GM21526 (cell line): Measurements from ENCODE around the gene SLC16A9.

ENCODE experiments used
- ATAC-seq: cut with Tn5 transposase; IDR thresholded peaks from one replicate; pipeline ENCODE4 v1.9.1; 2021; ENCODE audit warnings: moderate library complexity; ENCODE audit not compliant: unreplicated experiment, low FRiP score

The SLC16A9 gene

DNA sequence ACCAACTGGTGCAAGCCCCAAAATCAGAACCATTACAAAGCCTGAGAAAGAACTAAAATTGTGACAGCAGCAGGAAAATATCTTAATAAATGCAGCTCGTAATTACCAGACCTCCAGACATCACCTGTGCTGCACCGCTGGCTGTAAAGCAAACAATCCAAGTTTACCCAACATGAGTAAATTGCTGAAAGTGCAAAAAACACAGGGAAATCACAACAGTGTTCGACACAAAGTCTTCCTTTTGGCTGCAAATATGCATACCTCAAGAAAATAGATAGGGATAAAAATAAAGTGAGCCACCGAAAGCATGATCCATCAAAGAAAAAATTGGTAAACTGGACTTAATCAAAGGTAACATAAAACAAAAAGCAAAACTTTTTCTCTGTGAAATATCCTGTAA is 101.7 kb downstream of the SLC16A9 start:
- no peak for ATAC-seq

DNA sequence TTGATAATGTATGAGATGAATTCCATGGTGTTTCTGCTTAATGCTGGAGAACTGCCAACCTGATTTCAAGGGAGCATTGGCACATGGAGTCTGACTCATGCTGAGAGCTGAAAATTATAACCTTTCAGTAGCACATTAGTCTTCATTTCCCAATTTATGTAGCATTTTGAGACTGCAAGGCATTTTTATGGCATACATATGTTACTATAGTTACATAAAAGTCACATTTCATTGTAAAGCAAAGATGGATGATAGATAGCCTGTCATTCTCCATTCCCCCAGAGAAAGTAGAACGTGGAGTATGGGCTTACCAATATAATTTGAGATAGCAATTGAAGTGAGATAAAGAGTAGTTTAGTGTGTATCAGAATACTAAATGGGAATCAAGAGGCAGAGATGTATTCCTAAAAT is 103.1 kb downstream of the SLC16A9 start:
- ATAC-seq: no peak

DNA sequence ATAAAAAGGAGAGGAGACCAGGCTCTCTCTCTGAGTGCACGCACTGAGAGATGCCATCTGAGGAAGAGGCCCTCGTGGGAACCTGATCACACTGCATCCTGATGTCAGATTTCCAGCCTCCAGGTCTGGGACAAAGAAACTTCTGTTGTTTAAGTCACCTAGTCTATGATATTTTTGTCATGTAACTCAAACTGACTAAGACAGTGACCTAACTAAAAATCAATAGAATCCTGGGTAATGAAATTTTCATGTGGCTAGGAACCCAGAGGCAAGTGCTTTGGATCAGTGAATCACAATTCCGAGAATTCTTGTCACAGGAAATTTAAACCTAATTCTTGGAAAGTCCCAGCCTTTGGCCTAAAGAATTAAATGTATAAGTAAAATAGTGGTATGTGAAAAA is 107.7 kb downstream of the SLC16A9 start:
- no peak for ATAC-seq
